B cell (primary cell): ENCODE measurements around the gene ADAMTSL2.

ENCODE experiments used
- EZH2 ChIP-seq: IDR thresholded peaks from 2 replicates; pipeline ENCODE4 v1.6.1; 2012; ENCODE audit warnings: borderline replicate concordance, low read depth, mild to moderate bottlenecking, moderate library complexity, low read length; ENCODE audit not compliant: insufficient read depth, poor library complexity, severe bottlenecking
- TF ChIP-seq, protein P1 (sequence below): fragments of 200-600 bp; IDR thresholded peaks from one replicate; pipeline ENCODE4 v1.8.0; 2022; ENCODE audit warnings: antibody characterized with exemption, mild to moderate bottlenecking

GRCh38 chr9:133606708-133607025 is 72.2 kb downstream of the ADAMTSL2 start:
- TF ChIP-seq, protein P1, sequence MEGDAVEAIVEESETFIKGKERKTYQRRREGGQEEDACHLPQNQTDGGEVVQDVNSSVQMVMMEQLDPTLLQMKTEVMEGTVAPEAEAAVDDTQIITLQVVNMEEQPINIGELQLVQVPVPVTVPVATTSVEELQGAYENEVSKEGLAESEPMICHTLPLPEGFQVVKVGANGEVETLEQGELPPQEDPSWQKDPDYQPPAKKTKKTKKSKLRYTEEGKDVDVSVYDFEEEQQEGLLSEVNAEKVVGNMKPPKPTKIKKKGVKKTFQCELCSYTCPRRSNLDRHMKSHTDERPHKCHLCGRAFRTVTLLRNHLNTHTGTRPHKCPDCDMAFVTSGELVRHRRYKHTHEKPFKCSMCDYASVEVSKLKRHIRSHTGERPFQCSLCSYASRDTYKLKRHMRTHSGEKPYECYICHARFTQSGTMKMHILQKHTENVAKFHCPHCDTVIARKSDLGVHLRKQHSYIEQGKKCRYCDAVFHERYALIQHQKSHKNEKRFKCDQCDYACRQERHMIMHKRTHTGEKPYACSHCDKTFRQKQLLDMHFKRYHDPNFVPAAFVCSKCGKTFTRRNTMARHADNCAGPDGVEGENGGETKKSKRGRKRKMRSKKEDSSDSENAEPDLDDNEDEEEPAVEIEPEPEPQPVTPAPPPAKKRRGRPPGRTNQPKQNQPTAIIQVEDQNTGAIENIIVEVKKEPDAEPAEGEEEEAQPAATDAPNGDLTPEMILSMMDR = no peak
- no peak for TF ChIP-seq EZH2
